Liver (tissue), 9 donors: ENCODE data around the gene TMEM101. TPM values are rescaled to one million over a fixed set of nuclear protein-coding genes. Genes with fewer than 3 reads are reported as not detected.
"Not testable (repeated sequence)": the region's sequence is repeated elsewhere in the genome, so short reads cannot be mapped to it uniquely, and the experiment has no call there.

ENCODE experiments used
- DNase-seq: peaks from one replicate; pipeline ENCODE4 v3.0.0-alpha.2; 2017; ENCODE audit warnings: low spot score
- H3K27ac ChIP-seq, 2 donors: one replicate each; pipeline ENCODE4 v1.7.0; 2013; ENCODE audit warnings: inconsistent platforms in 2 of 2, low read length in 2 of 2, control low read depth in 1 of 2, low read depth in 1 of 2, mild to moderate bottlenecking in 1 of 2
- H3K27me3 ChIP-seq, 4 donors: one replicate each; pipeline versions ENCODE4 v1.6.1 to v1.7.0; 2013; ENCODE audit warnings: low read length in 3 of 4, inconsistent platforms in 1 of 4, mild to moderate bottlenecking in 1 of 4, moderate library complexity in 1 of 4; ENCODE audit not compliant: control insufficient read depth in 4 of 4, insufficient read depth in 4 of 4
- H3K36me3 ChIP-seq, 4 donors: one replicate each; pipeline versions ENCODE4 v1.6.1 to v1.7.0; 2013; ENCODE audit warnings: low read length in 3 of 4, mild to moderate bottlenecking in 3 of 4, low read depth in 1 of 4, moderate library complexity in 1 of 4; ENCODE audit not compliant: control insufficient read depth in 4 of 4, insufficient read depth in 3 of 4
- H3K4me1 ChIP-seq, 4 donors: one replicate each; pipeline versions ENCODE4 v1.6.1 to v1.7.0; 2013; ENCODE audit warnings: low read length in 3 of 4, mild to moderate bottlenecking in 3 of 4, moderate library complexity in 1 of 4; ENCODE audit not compliant: control insufficient read depth in 4 of 4, insufficient read depth in 4 of 4
- H3K4me3 ChIP-seq, 3 donors: one replicate each; pipeline versions ENCODE4 v1.6.1 to v1.7.0; 2013; ENCODE audit warnings: low read length in 3 of 3, control low read depth in 1 of 3, low read depth in 1 of 3, mild to moderate bottlenecking in 1 of 3
- H3K9ac ChIP-seq, 2 donors: one replicate each; pipeline ENCODE4 v1.7.0; 2013; ENCODE audit warnings: low read length in 2 of 2, mild to moderate bottlenecking in 2 of 2, moderate library complexity in 2 of 2, control low read depth in 1 of 2, low read depth in 1 of 2
- H3K9me3 ChIP-seq, 4 donors: one replicate each; pipeline versions ENCODE4 v1.6.1 to v1.7.0; 2013; ENCODE audit warnings: low read length in 3 of 4; ENCODE audit not compliant: control insufficient read depth in 4 of 4
- EGR1 ChIP-seq, 2 donors: IDR thresholded peaks; 2 replicates each; pipeline ENCODE4 v1.6.1; 2016 to 2018; ENCODE audit warnings: antibody characterized with exemption in 2 of 2, low read depth in 2 of 2
- FOXA1 ChIP-seq: IDR thresholded peaks from 2 replicates; pipeline ENCODE4 v1.6.1; 2016; ENCODE audit warnings: antibody characterized with exemption
- FOXA2 ChIP-seq: IDR thresholded peaks from 2 replicates; pipeline ENCODE4 v1.6.1; 2016; ENCODE audit warnings: antibody characterized with exemption
- HNF4A ChIP-seq, 2 donors: conservative IDR thresholded peaks; 2 replicates each; pipeline ENCODE4 v1.6.1; 2016; ENCODE audit warnings: antibody characterized with exemption in 2 of 2, mild to moderate bottlenecking in 2 of 2
- JUND ChIP-seq, 2 donors: IDR thresholded peaks; 2 replicates each; pipeline ENCODE4 v1.6.1; 2016; ENCODE audit warnings: antibody characterized with exemption in 2 of 2
- MAX ChIP-seq: IDR thresholded peaks from 2 replicates; pipeline ENCODE4 v1.6.1; 2016; ENCODE audit warnings: antibody characterized with exemption
- NR2F2 ChIP-seq: IDR thresholded peaks from 2 replicates; pipeline ENCODE4 v1.6.1; 2016; ENCODE audit warnings: antibody characterized with exemption
- RAD21 ChIP-seq, 2 donors: IDR thresholded peaks; 2 replicates each; pipeline ENCODE4 v1.6.1; 2016; ENCODE audit warnings: antibody characterized with exemption in 2 of 2, mild to moderate bottlenecking in 2 of 2
- REST ChIP-seq: IDR thresholded peaks from 2 replicates; pipeline ENCODE4 v1.6.1; 2016; ENCODE audit warnings: antibody characterized with exemption, mild to moderate bottlenecking
- RXRA ChIP-seq, 2 donors: IDR thresholded peaks; 2 replicates each; pipeline ENCODE4 v1.6.1; 2017 to 2018; ENCODE audit warnings: antibody characterized with exemption in 2 of 2, mild to moderate bottlenecking in 1 of 2
- YY1 ChIP-seq: IDR thresholded peaks from 2 replicates; pipeline ENCODE4 v1.6.1; 2016; ENCODE audit warnings: antibody characterized with exemption, mild to moderate bottlenecking
- WGBS: extraction: QIAGEN DNeasy Blood & Tissue Kit; methylation state at CpG from one replicate; pipeline ENCODE4 v1.1.7; 2013; 5-methylcytosine and 5-hydroxymethylcytosine counted together
- polyA plus RNA-seq, 2 donors: library from polyadenylated mRNA; stranded (reverse) in 1 of 2; unstranded in 1 of 2; fragments of 200-250 nt in 1 of 2; fragments of >200 nt in 1 of 2; fragmentation: Nextera tagmentation in 1 of 2; extraction: Ambion mirVana in 1 of 2; gene quantifications; one replicate each; pipeline versions ENCODE4 v1.2.1 to v1.2.3, GENCODE V29; 2013 to 2015
- total RNA-seq, 2 donors: library from RNA; depleted of rRNA; stranded (reverse); fragments of >200 nt; gene quantifications; one replicate each; pipeline ENCODE4 v1.2.3, GENCODE V29; 2014
- TF ChIP-seq, protein P1 (sequence below): fragments of 150-350 bp; IDR thresholded peaks from 2 replicates; pipeline ENCODE4 v1.5.1; 2017; ENCODE audit warnings: improper control_type of control experiment, low read depth, low read length; ENCODE audit not compliant: missing input control
- TF ChIP-seq, protein P2 (sequence below): IDR thresholded peaks from 2 replicates; pipeline ENCODE4 v1.6.1; 2016; ENCODE audit warnings: antibody characterized with exemption
- donor health status: healthy.
- donor health status: healthy.
- donor health status: healthy.
- donor health status: healthy.
- donor health status: healthy.

Gene TMEM101
- total and polyA plus RNA-seq, 4 donors: 12.0 to 25.7 (median 21.4) TPM

- Histone ChIP-seq H3K4me3 (no peak overlapping the region), H3K9me3 (no peaks in the 10 kb centered on the region), H3K4me1 (peaks cover 17 to 45% (median 35%) of the 10 kb centered on the region in 4 donors), H3K9ac (no peak overlapping the region), H3K27ac (no peak overlapping the region), H3K36me3 (no peaks in the 10 kb centered on the region), H3K27me3 (no peaks in the 10 kb centered on the region)
- WGBS: 85% methylated on average over 3 of the region's 3 CpGs
- TF ChIP-seq NR2F2 (no peak), RXRA (IDR thresholded peaks at IDR 0.05) (no peak), MAX (no peak), REST (no peak), FOXA1 (no peak), JUND (IDR thresholded peaks at IDR 0.05) (no peak)
- DNase-seq: no peak
Observed at GRCh38 chr17:43998552-43998951, 16.2 kb downstream of the TMEM101 start.

DNA sequence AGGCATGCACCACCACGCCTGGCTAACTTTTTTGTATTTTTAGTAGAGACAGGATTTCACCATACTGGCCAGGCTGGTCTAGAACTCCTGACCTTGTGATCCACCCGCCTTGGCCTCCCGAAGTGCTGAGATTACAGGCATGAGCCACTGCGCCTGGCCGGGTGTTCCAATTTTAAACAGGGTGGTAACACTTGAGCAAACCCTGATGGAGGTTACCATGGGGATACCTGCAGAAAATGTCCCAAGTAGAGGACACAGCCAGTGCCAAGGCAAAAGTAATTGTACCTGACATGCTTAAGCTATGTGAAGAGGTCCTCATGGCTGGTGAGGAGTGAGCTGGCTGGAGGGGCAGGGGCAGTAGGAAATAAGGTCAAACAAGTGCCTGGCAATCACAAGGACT is 17.6 kb downstream of the TMEM101 start:
- H3K27me3 ChIP-seq, H3K4me3 ChIP-seq, H3K9me3 ChIP-seq, H3K36me3 ChIP-seq, H3K27ac ChIP-seq, DNase-seq, H3K9ac ChIP-seq: not testable (repeated sequence)
- 90% methylated on average over 5 of the region's 5 CpGs for WGBS
- H3K4me1 ChIP-seq: peaks cover 14 to 37% (median 28%) of the 10 kb centered on the region in 4 donors

DNA sequence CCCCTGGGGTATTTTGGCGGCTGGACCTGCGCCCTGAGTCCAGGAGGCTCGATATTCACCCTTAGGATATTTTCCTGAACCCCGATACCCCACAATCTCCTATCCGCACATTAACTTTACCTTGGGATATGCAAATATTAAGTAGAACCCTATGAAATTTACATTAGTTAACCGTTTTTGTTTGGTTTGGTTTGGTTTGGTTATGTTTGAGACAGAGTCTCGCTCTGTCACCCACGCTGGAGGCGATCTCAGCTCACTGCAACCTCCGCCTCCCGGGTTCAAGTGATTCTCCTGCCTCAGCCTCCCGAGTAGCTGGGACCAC is 19.7 kb downstream of the TMEM101 start:
- H3K4me1 ChIP-seq: peaks cover 8 to 18% (median 13%) of the 10 kb centered on the region in 4 donors
- no peak overlapping the region for H3K27ac ChIP-seq
- H3K9ac ChIP-seq: no peak overlapping the region
- TF ChIP-seq HNF4A (conservative IDR thresholded peaks at IDR 0.05) (no peak), JUND (IDR thresholded peaks at IDR 0.05) (no peak), RXRA (IDR thresholded peaks at IDR 0.05) (no peak), EGR1 (IDR thresholded peaks at IDR 0.05; ENCODE audit: low read depth in 2 of 2) (no peak)
- no peaks in the 10 kb centered on the region for H3K36me3 ChIP-seq
- H3K4me3 ChIP-seq: no peak overlapping the region
- 16% methylated on average over 12 of the region's 12 CpGs for WGBS
- no peaks in the 10 kb centered on the region for H3K9me3 ChIP-seq
- DNase-seq: no peak
- no peaks in the 10 kb centered on the region for H3K27me3 ChIP-seq

DNA sequence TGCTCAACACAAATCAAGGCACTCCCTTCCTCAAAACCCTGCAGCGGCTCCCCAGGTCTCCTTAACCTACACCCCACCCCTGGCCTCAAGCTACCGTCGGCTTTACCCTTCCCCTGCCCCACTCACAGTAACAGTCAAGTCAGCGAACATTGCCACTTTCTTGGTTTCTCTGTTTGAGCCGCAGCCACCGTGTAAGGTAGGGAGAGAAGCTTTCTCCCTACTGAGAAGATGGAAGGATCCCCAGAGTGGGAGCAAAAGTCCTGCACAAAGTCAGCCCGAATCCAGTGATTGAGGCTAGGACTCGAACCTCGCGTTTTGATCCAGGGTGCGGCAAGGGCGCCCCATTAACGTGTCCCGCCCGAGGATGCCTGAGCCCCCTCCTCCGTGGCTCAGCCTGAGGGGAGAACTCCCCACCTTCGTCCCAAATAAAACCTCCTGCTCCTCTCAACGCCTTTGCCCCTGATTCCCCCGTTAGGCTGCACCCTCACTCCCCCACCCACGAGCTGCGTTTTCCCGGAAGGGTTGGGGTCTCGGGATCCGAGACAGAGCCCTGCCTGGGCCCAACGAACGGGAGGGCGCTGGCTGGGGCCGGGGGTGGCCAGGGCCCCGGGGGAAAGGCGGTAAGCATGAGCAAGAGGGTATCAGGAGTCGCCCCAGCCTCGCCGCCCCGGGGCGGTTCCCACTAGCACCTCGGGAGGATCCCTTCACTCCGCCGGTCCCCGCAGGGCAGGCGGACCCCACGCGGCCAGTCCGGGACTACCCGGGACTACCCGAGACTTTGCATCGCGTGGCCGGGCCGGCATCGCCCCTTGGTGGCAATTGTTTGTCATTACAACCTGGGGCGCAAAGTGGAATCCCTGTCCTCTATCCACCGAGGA is 20.3 kb downstream of the TMEM101 start:
- Histone ChIP-seq H3K36me3 (no peaks in the 10 kb centered on the region), H3K27me3 (no peaks in the 10 kb centered on the region), H3K9ac (no peak overlapping the region), H3K4me3 (peak overlapping the region in 2 of 3 donors; percentile 9 to 49), H3K27ac (no peak overlapping the region), H3K9me3 (no peaks in the 10 kb centered on the region), H3K4me1 (peaks cover 8 to 16% (median 10%) of the 10 kb centered on the region in 4 donors)
- DNase-seq: peak; percentile 63
- TF ChIP-seq MAX: no peak
- TF ChIP-seq RAD21 (IDR thresholded peaks at IDR 0.05): peak; percentile 91 to 96
- TF ChIP-seq FOXA2: no peak
- TF ChIP-seq, protein P1, sequence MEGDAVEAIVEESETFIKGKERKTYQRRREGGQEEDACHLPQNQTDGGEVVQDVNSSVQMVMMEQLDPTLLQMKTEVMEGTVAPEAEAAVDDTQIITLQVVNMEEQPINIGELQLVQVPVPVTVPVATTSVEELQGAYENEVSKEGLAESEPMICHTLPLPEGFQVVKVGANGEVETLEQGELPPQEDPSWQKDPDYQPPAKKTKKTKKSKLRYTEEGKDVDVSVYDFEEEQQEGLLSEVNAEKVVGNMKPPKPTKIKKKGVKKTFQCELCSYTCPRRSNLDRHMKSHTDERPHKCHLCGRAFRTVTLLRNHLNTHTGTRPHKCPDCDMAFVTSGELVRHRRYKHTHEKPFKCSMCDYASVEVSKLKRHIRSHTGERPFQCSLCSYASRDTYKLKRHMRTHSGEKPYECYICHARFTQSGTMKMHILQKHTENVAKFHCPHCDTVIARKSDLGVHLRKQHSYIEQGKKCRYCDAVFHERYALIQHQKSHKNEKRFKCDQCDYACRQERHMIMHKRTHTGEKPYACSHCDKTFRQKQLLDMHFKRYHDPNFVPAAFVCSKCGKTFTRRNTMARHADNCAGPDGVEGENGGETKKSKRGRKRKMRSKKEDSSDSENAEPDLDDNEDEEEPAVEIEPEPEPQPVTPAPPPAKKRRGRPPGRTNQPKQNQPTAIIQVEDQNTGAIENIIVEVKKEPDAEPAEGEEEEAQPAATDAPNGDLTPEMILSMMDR: peak; percentile 91
- no peak for TF ChIP-seq RXRA (IDR thresholded peaks at IDR 0.05)
- TF ChIP-seq YY1: no peak
- TF ChIP-seq, protein P2, sequence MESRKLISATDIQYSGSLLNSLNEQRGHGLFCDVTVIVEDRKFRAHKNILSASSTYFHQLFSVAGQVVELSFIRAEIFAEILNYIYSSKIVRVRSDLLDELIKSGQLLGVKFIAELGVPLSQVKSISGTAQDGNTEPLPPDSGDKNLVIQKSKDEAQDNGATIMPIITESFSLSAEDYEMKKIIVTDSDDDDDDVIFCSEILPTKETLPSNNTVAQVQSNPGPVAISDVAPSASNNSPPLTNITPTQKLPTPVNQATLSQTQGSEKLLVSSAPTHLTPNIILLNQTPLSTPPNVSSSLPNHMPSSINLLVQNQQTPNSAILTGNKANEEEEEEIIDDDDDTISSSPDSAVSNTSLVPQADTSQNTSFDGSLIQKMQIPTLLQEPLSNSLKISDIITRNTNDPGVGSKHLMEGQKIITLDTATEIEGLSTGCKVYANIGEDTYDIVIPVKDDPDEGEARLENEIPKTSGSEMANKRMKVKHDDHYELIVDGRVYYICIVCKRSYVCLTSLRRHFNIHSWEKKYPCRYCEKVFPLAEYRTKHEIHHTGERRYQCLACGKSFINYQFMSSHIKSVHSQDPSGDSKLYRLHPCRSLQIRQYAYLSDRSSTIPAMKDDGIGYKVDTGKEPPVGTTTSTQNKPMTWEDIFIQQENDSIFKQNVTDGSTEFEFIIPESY: no peak
- no peak for TF ChIP-seq FOXA1
- 12% methylated on average over 52 of the region's 52 CpGs for WGBS
